ENCODE measurements around the gene C1orf21.

C1orf21 gene

GRCh38 chr1:184368354-184368753 is 18.5 kb upstream of the C1orf21 start:
- H3K4me3 Mint-ChIP-seq: no peak overlapping the region
- no peak overlapping the region for H3K27ac Mint-ChIP-seq
- peaks cover 12% of the 10 kb centered on the region for H3K27me3 Mint-ChIP-seq (ENCODE audit: low read depth)
- H3K36me3 Mint-ChIP-seq (ENCODE audit: low read depth): no peaks in the 10 kb centered on the region
- DNase-seq (ENCODE audit: low spot score): no peak
- no peaks in the 10 kb centered on the region for H3K9me3 Mint-ChIP-seq
- no peaks in the 10 kb centered on the region for H3K4me1 Mint-ChIP-seq (ENCODE audit: low read depth)

- Mint-ChIP-seq H3K4me3 (no peak overlapping the region), H3K27me3 (ENCODE audit: low read depth) (peaks cover 12% of the 10 kb centered on the region)
- no peak for DNase-seq (ENCODE audit: low spot score)
These were observed 16.0 kb upstream of the C1orf21 start for GRCh38 chr1:184370850-184371249.

GRCh38 chr1:184373155-184373554 is 13.7 kb upstream of the C1orf21 start:
- no peaks in the 10 kb centered on the region for H3K4me1 Mint-ChIP-seq (ENCODE audit: low read depth)
- no peak overlapping the region for H3K4me3 Mint-ChIP-seq
- H3K36me3 Mint-ChIP-seq (ENCODE audit: low read depth): no peaks in the 10 kb centered on the region
- peaks cover 10% of the 10 kb centered on the region for H3K27me3 Mint-ChIP-seq (ENCODE audit: low read depth)
- no peak for DNase-seq (ENCODE audit: low spot score)
- no peaks in the 10 kb centered on the region for H3K9me3 Mint-ChIP-seq
- no peak overlapping the region for H3K27ac Mint-ChIP-seq

More at GRCh38 chr1:184370850-184371249, 16.0 kb upstream of the C1orf21 start:
- H3K9me3 Mint-ChIP-seq: no peaks in the 10 kb centered on the region
- H3K36me3 Mint-ChIP-seq (ENCODE audit: low read depth): no peaks in the 10 kb centered on the region
- no peaks in the 10 kb centered on the region for H3K4me1 Mint-ChIP-seq (ENCODE audit: low read depth)
- H3K27ac Mint-ChIP-seq: no peak overlapping the region

GRCh38 chr1:184376369-184376768 is 10.5 kb upstream of the C1orf21 start:
- no peak for DNase-seq (ENCODE audit: low spot score)
- Mint-ChIP-seq H3K4me1 (ENCODE audit: low read depth) (peaks cover 7% of the 10 kb centered on the region), H3K27ac (no peak overlapping the region)

GRCh38 chr1:184379111-184379752 is 7.6 kb upstream of the C1orf21 start:
- no peak overlapping the region for H3K27ac Mint-ChIP-seq
- H3K9me3 Mint-ChIP-seq: peaks cover 4% of the 10 kb centered on the region
- no peak for DNase-seq (ENCODE audit: low spot score)
- peaks cover 7% of the 10 kb centered on the region for H3K4me1 Mint-ChIP-seq (ENCODE audit: low read depth)
- H3K36me3 Mint-ChIP-seq (ENCODE audit: low read depth): no peaks in the 10 kb centered on the region
- no peak overlapping the region for H3K4me3 Mint-ChIP-seq
- peaks cover 34% of the 10 kb centered on the region for H3K27me3 Mint-ChIP-seq (ENCODE audit: low read depth)

More at GRCh38 chr1:184376369-184376768, 10.5 kb upstream of the C1orf21 start:
- no peaks in the 10 kb centered on the region for H3K36me3 Mint-ChIP-seq (ENCODE audit: low read depth)
- no peak overlapping the region for H3K4me3 Mint-ChIP-seq
- H3K27me3 Mint-ChIP-seq (ENCODE audit: low read depth): peaks cover 13% of the 10 kb centered on the region
- peaks cover 4% of the 10 kb centered on the region for H3K9me3 Mint-ChIP-seq

GRCh38 chr1:184380468-184380867 is 6.4 kb upstream of the C1orf21 start:
- H3K27ac Mint-ChIP-seq: no peak overlapping the region
- no peak for DNase-seq (ENCODE audit: low spot score)
- peaks cover 4% of the 10 kb centered on the region for H3K9me3 Mint-ChIP-seq
- H3K4me3 Mint-ChIP-seq: no peak overlapping the region
- peaks cover 46% of the 10 kb centered on the region for H3K27me3 Mint-ChIP-seq (ENCODE audit: low read depth)
- no peaks in the 10 kb centered on the region for H3K36me3 Mint-ChIP-seq (ENCODE audit: low read depth)
- peaks cover 7% of the 10 kb centered on the region for H3K4me1 Mint-ChIP-seq (ENCODE audit: low read depth)

- H3K4me3 Mint-ChIP-seq: no peak overlapping the region
- no peak overlapping the region for H3K27ac Mint-ChIP-seq
- peaks cover 2% of the 10 kb centered on the region for H3K36me3 Mint-ChIP-seq (ENCODE audit: low read depth)
- no peak for DNase-seq (ENCODE audit: low spot score)
- peaks cover 4% of the 10 kb centered on the region for H3K9me3 Mint-ChIP-seq
- peaks cover 64% of the 10 kb centered on the region for H3K27me3 Mint-ChIP-seq (ENCODE audit: low read depth)
- peaks cover 21% of the 10 kb centered on the region for H3K4me1 Mint-ChIP-seq (ENCODE audit: low read depth)
These were observed 3.0 kb upstream of the C1orf21 start for GRCh38 chr1:184383772-184384323.

- Mint-ChIP-seq H3K27ac (no peak overlapping the region), H3K36me3 (ENCODE audit: low read depth) (peaks cover 2% of the 10 kb centered on the region), H3K9me3 (no peaks in the 10 kb centered on the region), H3K4me3 (peak overlapping the region; percentile 75), H3K4me1 (ENCODE audit: low read depth) (peaks cover 15% of the 10 kb centered on the region), H3K27me3 (ENCODE audit: low read depth) (peaks cover 79% of the 10 kb centered on the region)
- no peak for DNase-seq (ENCODE audit: low spot score)
These were observed 941 bp upstream of the C1orf21 start for GRCh38 chr1:184385865-184386311.

GRCh38 chr1:184387069-184387475 is 243 bp downstream of the C1orf21 start:
- Mint-ChIP-seq H3K27me3 (ENCODE audit: low read depth) (peaks cover 80% of the 10 kb centered on the region), H3K9me3 (no peaks in the 10 kb centered on the region), H3K4me3 (peak overlapping the region; percentile 87), H3K27ac (no peak overlapping the region), H3K4me1 (ENCODE audit: low read depth) (peaks cover 14% of the 10 kb centered on the region), H3K36me3 (ENCODE audit: low read depth) (peaks cover 2% of the 10 kb centered on the region)
- DNase-seq (ENCODE audit: low spot score): no peak

GRCh38 chr1:184387476-184388318 is 868 bp downstream of the C1orf21 start:
- Mint-ChIP-seq H3K27me3 (ENCODE audit: low read depth) (peaks cover 76% of the 10 kb centered on the region), H3K4me1 (ENCODE audit: low read depth) (peaks cover 14% of the 10 kb centered on the region), H3K9me3 (no peaks in the 10 kb centered on the region), H3K27ac (peak overlapping the region; percentile 61), H3K4me3 (peak overlapping the region; percentile 80), H3K36me3 (ENCODE audit: low read depth) (peaks cover 2% of the 10 kb centered on the region)
- DNase-seq (ENCODE audit: low spot score): peak; percentile 7

GRCh38 chr1:184388319-184388889 is 1.6 kb downstream of the C1orf21 start:
- no peak for DNase-seq (ENCODE audit: low spot score)
- Mint-ChIP-seq H3K36me3 (ENCODE audit: low read depth) (peaks cover 2% of the 10 kb centered on the region), H3K27ac (no peak overlapping the region), H3K4me3 (peak overlapping the region; percentile 80), H3K27me3 (ENCODE audit: low read depth) (peaks cover 75% of the 10 kb centered on the region), H3K9me3 (no peaks in the 10 kb centered on the region), H3K4me1 (ENCODE audit: low read depth) (peaks cover 14% of the 10 kb centered on the region)

- Mint-ChIP-seq H3K27ac (no peak overlapping the region), H3K4me3 (peak overlapping the region; percentile 80), H3K9me3 (no peaks in the 10 kb centered on the region), H3K4me1 (ENCODE audit: low read depth) (peaks cover 14% of the 10 kb centered on the region), H3K36me3 (ENCODE audit: low read depth) (peaks cover 2% of the 10 kb centered on the region), H3K27me3 (ENCODE audit: low read depth) (peaks cover 72% of the 10 kb centered on the region)
- no peak for DNase-seq (ENCODE audit: low spot score)
These were observed 2.1 kb downstream of the C1orf21 start for GRCh38 chr1:184388971-184389370.

- no peaks in the 10 kb centered on the region for H3K9me3 Mint-ChIP-seq
- H3K36me3 Mint-ChIP-seq (ENCODE audit: low read depth): peaks cover 2% of the 10 kb centered on the region
- H3K27me3 Mint-ChIP-seq (ENCODE audit: low read depth): peaks cover 71% of the 10 kb centered on the region
- no peak overlapping the region for H3K27ac Mint-ChIP-seq
- DNase-seq (ENCODE audit: low spot score): no peak
- peaks cover 14% of the 10 kb centered on the region for H3K4me1 Mint-ChIP-seq (ENCODE audit: low read depth)
- H3K4me3 Mint-ChIP-seq: no peak overlapping the region
These were observed 2.6 kb downstream of the C1orf21 start for GRCh38 chr1:184389446-184389845.

GRCh38 chr1:184390889-184391288 is 4.1 kb downstream of the C1orf21 start:
- no peaks in the 10 kb centered on the region for H3K9me3 Mint-ChIP-seq
- H3K4me3 Mint-ChIP-seq: no peak overlapping the region
- peaks cover 57% of the 10 kb centered on the region for H3K27me3 Mint-ChIP-seq (ENCODE audit: low read depth)
- H3K27ac Mint-ChIP-seq: no peak overlapping the region
- DNase-seq (ENCODE audit: low spot score): no peak
- H3K36me3 Mint-ChIP-seq (ENCODE audit: low read depth): peaks cover under 1% of the 10 kb centered on the region
- H3K4me1 Mint-ChIP-seq (ENCODE audit: low read depth): peaks cover 13% of the 10 kb centered on the region

Measured in T-helper 2 cell treated with Interferon-gamma antibody and Interleukin-4, amounts not matched to agents 5 μg/mL and 100 μg/mL, for 36 hours (primary cell).